Activated CD4-positive, CD25-positive, alpha-beta regulatory T cell treated with anti-CD3 and anti-CD28 coated beads, Interleukin-2, amount 50 U/mL, for 16 hours (primary cell): ENCODE data around the gene POLR3GL.

ENCODE experiments used
- DNase-seq: peaks from one replicate; pipeline ENCODE4 v3.0.0-alpha.2; 2020; ENCODE audit warnings: low read depth, low spot score

Gene POLR3GL

DNA sequence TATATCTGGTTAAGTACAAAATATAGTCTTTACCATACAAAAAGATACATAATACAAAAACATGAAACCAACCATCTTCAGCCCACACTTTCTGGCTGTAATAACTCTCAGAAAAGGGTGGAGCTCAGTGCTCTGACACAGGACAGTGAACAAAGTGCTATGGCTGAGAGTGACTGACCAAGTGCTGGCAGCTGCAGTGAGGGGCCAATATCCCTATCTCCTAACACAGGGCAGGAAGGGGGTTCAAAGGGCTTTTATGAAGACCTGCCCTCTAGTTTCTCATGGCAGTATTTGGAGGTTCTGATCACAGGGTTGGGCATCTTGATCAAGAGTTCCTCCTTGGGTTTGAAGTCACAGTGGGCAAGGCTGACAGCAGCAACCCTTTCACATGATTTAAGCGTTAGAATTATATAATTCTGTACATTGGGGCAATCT is 28.0 kb downstream of the POLR3GL start:
- DNase-seq: no peak

DNA sequence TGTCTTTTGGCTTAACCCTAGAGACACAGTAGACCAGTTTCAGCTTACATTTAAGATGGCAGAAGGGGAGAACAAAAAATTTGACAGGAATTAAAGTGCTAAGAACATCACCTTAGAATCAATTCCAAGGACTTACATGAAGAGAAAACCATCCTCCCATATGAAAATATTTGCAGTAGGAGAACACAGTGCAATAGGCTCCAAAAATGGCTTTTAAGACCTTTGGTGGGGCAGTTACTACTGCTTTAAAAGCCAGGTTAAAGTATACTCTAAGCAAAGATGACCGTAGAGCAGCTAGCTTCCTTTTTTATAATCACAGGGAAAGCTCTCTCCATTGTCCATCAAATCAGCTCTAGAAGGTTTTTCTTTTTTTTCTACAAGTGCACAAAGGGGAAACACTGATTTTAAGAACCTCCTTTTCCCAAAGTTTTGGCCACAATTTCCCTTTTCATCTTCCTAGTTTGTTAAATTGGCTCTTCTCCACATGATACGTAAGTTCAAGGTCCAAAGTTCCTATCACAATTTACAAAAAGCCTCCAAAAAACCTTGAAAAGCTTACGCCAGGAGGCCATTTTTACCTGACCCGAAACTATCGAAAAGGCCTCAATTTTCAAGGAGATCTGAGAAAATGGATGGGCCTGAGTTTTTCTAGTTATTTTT is 28.6 kb downstream of the POLR3GL start:
- DNase-seq: no peak

DNA sequence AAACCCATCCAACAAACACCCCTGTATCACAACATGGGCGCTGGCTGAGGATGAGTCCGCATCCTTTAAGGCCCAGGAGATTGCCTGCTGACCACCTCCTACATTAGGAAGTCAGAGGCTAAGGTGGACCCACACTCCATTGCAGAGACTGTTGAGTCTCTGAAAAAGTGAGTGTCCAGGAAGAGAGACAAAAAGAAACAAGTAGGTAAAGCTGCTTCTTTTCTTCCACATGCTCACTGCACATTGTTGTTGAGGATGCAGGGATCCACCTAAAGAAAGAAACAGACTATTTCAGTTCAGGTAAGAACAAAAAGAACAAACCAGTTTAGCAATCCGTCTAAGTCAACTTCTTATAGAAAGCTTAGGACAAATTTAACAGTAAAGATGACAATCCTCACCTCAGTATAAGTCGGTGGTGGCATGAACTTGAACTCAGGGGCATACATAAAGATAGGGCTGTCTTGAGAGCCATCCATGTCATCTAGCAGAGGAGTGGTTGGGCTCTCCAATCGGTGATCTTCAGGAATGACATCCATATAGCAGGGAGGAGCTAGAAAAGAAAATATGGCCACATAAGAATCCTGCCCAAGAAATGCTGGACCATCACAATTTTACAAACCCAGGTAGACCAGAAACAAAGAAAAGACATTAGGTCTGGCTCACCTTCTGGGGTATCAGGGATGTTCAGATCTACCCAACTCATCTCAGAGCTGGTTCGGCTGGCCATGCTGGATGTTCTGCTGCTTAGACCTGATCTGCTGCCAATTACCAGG is 29.3 kb downstream of the POLR3GL start:
- no peak for DNase-seq

DNA sequence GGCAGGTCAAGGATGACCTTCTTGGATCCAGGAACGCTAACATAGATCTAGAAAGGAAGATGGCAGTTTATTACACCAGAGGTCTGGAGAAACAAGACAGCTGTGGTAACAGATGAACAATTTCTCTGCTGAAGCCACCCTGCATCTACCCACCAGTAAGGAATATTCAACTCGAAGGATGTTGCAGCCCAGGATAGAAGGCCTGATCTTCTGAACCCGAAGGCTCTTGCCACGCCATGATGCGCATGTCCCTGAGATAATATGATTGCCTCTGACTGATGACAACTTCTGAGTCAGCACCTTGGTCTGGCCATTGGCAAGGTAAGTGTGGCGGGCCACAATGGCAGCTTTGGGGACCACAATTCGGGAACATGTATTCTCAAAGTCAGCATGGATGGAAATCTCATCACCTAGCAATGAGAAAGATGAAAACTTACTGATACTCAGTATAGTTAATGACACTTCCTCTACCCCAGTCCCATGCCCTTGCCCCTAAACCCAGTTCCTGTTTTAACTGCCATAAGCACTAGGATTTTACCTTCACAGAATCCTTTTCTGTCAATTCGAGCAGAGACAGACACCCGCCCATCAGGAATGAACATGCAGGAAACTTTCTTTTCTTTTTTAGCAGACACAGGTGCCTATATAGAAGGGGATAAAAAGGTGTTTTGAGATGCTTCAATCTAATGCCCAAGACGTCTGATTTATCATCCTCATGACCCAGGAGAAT is 30.1 kb downstream of the POLR3GL start:
- no peak for DNase-seq

DNA sequence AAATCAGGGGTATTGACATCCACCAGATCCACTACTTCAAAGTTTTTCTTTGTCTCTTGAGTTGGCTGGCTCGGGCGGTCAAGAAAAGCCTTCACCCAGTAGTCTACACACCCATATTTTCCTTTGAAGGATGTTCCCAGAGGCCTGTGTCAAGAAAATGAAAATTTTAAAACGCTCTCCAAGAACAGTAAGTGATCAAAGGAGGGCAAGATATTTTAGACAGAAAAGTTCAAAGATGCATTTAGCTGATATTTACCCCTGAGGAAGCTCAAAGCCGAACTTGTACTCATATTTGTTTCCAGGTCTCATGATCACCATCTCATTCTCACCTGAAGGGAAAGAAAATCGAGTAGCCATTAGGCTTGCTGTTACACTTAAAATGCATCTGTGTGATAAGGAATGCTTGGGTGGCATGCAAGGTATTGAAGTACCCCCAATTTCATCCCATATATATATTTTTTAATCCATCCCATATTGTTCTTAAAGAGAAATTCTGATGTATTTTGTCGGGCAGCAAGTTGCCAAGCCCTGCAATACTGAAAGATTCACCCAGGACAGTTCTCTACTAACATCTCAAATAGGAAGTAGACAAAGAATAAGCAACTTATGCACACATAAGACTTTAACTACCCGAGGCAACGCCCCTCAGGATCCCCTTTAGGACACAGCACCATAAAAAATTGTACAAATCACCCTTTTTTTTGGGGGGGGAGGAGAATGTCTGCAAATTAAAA is 30.8 kb downstream of the POLR3GL start:
- DNase-seq: no peak

DNA sequence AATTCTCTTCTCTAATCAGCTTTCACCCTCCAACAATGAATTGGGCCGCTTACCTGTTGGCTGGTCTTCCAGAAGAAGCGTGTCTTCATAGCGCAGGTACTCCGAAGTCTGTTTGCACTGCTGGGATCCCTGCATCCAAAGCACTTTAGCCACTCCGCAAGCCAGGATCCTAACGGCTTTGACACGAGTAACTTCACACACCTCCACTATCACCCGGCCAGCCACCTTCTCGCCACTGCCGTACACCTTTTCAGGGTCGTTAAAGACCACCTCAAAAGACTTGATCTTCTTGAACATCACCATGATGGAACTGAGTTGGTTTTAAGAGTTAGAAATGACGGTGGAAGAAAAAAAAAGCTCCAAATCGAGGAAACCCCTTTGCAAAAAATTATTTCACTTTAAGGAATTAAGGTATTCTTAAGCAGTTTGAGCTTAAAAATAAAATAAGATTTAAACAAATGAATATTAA is 31.5 kb downstream of the POLR3GL start:
- no peak for DNase-seq

DNA sequence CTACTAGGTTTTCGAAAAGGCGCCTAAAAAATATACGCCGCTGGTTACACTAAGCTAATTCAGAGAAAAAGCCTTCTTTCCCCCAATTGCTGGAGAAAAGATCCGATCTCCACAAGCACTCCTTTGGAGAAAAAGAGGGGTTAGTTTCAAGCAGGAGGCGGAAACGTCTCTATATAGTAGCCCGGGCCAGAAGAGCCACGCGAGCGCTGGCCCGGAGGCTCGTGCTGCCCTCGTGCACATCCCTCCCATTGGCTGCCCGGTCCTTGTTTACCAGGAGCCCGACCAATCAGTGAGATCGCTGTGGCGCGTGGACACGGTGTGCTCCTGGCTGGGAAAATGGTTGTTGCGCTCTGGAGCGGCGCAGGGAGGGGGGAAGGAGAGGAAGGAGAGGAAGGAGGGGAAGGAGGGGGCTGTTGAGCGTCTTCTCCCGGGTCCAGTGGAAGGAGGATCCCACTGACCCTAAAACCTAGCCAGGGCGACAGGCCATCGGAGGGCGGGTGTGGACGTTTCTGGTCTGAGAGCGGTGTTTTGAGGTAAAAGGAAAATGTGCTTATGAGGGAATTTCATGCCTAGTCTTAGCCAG is 32.0 kb downstream of the POLR3GL start, which contains the start of gene TXNIP:
Gene TXNIP, minus strand, starts transcription at position 147 of the 583 bp plus-strand sequence. CDS start 313 bp downstream, outside the sequence.
- peak; percentile 87 for DNase-seq

DNA sequence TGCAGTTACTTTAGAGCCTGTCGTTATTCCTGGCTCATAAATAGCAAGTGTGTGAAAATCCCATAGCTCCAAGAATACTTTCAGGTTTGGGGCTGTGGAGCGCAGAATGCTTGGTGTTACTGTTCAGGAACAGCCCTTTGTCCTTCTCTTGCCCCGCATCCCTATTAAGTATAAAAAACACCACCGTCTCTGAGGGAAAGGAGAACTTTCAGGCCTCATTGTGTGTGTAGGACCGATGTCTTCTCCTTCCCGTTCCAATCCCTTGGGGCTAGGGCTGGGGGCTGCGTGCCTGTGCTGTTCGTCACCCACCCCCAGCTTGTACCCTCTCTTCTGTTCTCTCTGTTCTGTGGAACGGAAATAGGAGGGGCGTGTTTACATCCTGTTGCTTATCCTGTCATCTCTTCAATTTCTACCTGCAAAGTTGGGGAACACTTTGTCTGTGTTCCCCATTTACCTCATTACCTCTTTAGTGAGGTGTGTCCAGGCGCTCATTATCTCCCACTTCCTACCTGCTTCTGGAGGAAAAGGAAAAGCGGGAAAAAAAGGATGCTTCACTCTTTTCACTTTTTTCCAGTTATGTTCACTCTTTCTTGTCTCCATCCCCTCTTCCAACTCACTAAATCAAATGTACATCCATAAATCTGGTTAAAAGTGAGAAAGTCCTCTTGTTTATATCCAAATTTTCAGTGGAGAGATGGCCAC is 32.7 kb downstream of the POLR3GL start:
- DNase-seq: peak; percentile 40

DNA sequence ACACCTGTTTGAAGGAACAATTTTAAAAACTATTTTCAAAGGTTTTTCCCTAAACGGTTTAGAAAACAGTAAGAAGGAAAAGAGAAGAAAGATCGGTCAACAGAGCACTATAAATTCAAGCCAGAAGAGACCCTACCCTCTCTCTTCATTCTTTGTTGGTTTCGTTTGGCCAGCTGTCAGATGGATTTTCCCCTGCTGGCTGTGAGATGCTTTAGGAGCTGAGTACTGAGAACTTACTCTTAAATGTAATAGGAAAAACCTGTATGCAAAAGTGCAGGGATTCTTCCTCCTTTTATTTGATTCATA is 33.2 kb downstream of the POLR3GL start:
- no peak for DNase-seq

DNA sequence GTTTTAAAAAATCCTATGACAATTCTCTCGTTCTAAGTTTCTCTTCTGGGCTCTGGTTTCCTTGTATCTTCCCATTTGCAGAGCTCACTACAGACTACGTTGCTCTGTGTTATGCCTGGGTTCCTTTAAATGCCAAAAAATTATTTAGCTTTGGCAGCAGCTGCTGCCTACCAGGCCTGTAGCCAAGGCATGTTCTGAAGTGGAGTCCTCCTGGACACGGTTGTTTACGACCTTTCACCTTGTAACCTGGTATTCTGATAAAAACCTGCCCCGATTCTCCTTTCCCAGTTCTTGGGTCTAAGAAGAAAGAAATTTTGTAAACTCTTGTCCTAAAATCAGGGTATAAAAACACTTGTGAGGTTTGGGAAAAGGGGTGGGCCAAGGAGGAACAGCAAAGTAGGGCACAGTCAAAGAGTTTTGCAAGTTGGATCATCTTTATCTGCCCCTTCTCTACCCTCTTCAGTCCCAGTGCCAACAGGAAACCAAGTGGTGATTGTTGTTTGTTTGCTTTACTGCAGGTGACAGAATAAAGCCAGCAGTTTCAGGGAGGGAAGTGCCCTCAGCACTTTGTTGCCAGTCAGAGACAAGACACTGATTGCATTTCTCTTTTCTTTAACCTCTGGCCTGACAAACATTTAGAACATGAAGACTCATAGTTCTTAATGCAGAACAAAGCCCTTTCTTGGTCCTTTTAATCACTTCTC is 35.0 kb downstream of the POLR3GL start:
- DNase-seq: no peak

DNA sequence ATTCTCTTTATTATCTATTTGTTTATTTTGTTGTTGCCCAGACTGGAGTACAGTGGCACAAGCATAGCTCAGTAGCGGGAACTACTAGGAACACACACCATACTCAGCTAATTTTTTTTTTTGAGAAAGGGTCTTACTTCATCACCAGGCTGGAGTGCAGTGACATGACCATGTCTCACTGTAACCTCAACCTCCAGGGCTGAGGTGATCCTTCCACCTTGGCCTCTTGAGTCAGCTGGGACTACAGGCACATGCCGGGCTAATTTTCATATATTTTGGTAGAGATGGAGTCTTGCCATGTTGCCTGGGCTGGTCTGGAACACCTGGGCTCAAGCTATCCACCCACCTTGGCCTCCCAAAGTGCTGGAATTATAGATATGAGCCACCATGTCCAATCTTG is 37.2 kb downstream of the POLR3GL start:
- DNase-seq: no peak

DNA sequence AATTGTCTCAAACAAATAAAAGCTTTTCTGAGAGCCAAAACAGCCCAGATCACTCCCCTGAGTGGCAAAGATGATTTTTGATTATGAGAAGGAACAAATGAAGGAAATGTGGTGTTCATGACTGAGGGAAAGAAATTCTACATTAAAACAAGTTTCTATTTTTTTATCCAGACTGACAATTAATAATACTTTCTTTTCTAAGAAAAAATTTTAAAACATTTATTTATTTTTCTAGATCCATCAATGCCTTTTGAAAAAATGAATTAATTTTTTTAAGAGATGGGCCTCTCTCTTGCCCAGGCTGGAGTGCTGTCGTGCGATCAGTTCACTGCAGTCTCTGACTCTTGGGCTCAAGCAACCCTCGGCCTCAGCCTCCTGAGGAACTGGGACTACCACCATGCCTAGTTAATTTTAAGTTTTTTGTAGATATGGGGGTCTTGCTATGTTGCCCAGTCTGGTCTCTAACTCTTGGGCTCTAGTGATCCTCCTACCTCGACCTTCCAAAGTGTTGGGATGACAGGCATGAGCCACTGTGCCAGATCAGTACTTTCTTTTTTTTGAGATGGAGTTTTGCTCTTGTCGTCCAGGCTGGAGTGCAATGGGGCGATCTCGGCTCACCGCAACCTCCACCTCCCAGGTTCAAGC is 43.1 kb downstream of the POLR3GL start:
- DNase-seq: no peak

DNA sequence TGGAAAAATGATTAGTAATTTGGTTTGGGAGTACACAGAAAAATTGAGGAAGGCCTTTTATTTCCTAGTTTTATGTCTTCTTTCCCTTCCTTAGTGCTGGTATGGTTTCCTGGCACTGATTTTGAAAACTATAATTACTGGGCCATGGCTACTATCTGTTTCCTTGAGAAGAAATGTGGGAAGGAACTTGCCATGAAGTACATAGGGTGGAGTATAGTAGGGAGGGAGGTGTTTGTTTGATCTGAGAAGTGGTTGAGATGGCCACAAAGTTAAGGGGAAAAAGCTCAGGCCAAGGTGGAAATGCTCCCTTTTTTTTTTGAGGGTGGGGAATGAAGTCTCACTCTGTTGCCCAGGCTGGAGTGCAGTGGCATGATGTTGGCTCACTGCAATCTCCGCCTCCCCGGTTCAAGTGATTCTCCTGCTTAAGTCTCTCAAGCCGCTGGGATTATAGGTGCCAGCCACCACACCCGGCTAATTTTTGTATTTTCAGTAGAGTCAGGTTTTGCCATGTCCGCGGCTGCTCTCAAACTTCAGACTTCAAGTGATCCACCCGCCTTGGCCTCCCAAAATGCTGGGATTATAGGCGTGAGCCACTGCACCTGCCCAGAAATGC is 45.7 kb downstream of the POLR3GL start:
- no peak for DNase-seq

DNA sequence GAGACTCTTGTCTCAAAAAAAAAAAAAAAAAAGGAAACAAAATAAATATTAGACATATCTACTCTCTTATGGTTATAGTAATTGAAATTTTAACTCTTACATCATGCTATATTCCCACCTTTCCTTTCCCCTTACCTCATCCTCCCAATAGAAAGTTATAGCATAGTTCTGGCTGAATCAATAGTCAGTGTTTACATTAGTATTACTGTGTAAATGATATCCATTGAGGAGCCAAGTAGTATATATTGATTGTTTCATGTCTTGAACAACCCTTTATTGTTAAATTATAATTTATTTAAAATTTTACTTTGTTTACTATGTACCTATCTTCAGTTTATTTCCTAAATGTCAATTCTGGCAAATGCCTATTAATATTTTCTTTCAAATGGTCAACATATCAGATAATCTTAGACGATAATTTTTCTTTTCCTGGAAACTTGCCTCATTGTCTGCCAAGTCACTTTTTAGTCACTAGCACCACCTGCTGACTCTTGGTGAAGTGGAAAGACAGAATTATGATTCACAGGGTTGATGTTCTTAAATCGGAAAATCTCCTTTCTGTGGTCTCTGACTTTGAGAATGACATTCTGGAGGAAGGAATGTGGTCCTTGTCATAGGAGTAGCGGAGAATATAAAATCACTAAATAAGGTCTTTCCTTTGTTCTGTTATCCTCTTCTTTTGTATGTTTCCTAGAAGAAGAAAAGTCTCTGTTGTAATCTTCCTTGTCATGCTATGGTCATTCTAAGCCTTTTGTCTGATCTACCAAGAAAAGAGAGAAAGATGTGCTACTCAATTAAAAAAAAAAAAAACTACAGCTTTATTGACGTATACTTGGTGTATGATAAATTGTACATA is 48.4 kb downstream of the POLR3GL start:
- peak; percentile 46 for DNase-seq

DNA sequence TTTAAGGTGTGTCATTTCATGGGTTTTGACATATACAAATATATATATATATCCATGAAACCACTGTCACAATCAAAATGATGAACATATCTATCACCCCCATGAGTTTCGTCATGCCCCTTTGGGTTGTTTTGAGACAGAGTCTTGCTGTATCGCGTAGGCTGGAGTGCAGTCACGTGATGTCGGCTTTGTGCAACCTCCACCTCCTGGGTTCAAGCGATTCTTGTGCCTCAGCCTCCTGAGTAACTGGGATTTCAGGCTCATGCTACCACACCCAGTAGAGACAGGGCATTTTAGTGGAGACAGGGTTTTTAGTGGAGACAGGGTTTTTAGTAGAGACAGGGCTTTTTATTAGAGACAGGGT is 49.1 kb downstream of the POLR3GL start:
- no peak for DNase-seq

DNA sequence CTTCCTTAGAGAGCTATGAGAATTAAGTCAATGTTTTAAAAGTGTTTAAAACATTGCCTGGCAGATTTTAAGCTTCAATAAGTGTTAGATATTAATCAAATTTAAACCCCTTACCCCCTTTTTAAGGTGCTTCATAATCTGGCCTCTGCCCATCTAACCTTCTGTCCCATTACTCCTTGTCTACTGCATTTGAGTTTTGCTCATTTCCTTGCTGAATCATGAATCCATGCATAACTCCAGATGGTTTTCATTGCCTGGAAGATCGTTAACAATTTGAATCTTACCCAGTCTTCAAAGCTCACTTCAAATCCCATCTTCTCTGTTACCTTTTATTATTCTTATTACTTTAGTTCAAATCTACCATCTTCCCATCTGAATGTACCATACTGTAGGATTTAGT is 52.4 kb downstream of the POLR3GL start:
- DNase-seq: no peak

DNA sequence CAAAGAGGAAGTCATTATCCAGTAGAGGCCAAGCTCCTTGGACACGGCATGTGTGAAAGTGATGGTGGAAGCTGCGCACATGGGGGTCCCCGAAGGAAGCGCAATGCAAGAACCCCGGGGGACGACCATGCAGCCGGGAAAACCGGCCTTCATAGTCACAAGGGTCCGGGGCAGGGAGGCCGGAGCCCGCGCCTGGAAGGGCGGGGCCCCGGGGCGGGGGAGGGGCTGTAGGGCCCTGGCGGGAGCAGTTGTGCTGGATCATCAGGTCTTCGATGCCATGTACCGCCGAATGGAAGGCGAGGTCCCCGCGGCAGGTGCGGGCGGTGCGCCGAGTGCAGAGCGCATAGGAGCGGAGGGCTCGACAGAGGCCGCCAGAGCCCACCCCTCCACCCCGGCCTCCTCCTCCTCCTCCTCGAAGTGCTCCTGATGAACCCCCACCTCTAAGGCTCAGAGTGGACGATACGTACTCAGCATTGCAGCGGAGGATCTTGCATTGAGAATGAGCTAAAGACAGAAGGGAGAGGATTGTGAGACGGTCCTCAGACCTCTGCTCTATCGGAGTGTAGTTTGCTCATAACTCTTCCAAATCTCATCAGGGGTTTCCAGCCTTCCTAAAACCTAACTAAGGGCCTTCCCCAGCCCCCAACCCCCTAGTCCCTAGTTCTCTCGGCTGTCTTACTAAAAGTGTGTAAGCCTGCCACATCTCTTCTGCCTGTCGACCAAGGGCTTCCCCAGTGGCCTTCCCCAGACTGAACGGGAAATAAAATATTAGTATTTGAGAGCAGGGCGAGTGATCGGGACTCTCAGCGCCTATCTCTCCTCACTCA is 55.0 kb downstream of the POLR3GL start:
- no peak for DNase-seq
